ENCODE results near the gene TMPRSS7.

TMPRSS7 gene

GRCh38 chr3:112128843-112129727, 94.5 kb downstream of the TMPRSS7 start:
- DNase-seq (ENCODE audit: low spot score), result no peak

GRCh38 chr3:112129925-112130637, 95.5 kb downstream of the TMPRSS7 start:
- no peak for DNase-seq (ENCODE audit: low spot score)

GRCh38 chr3:112130638-112130993, 96.1 kb downstream of the TMPRSS7 start:
- no peak for DNase-seq (ENCODE audit: low spot score)

All from COLO829 (cell line).